MM.1S (cell line): ENCODE results near the gene LMO7.

Source experiments
- DNase-seq: peaks from one replicate; pipeline ENCODE4 v3.0.0-alpha.2; 2015
- H2AFZ ChIP-seq: fragments of 300-600 bp; sonication (generic); 2 replicates; pipeline ENCODE4 v1.6.0; 2016; ENCODE audit warnings: antibody characterized with exemption, low read length
- H3F3A ChIP-seq: fragments of 300-600 bp; sonication (generic); 2 replicates; pipeline ENCODE4 v1.6.1; 2016; ENCODE audit warnings: mild to moderate bottlenecking, antibody characterized with exemption, low read length, moderate library complexity, mixed read lengths; ENCODE audit not compliant: insufficient read depth
- H3K27ac ChIP-seq: fragments of 300-600 bp; sonication (generic); 2 replicates; pipeline ENCODE4 v1.5.1; 2016; ENCODE audit warnings: mild to moderate bottlenecking, low read length
- H3K27me3 ChIP-seq: fragments of 300-600 bp; sonication (generic); replicated peaks from 2 replicates; pipeline ENCODE4 v1.6.0; 2016; ENCODE audit warnings: low read length; ENCODE audit not compliant: insufficient read depth
- H3K36me3 ChIP-seq: fragments of 300-600 bp; sonication (generic); replicated peaks from 2 replicates; pipeline ENCODE4 v1.6.1; 2016; ENCODE audit warnings: mild to moderate bottlenecking, low read length, mixed read lengths; ENCODE audit not compliant: insufficient read depth
- H3K4me1 ChIP-seq: fragments of 300-600 bp; sonication (generic); 2 replicates; pipeline ENCODE4 v1.6.1; 2016; ENCODE audit warnings: low read length, mixed read lengths
- H3K4me2 ChIP-seq: fragments of 300-600 bp; sonication (generic); 2 replicates; pipeline ENCODE4 v1.6.0; 2016; ENCODE audit warnings: low read depth, low read length
- H3K4me3 ChIP-seq: fragments of 300-600 bp; sonication (generic); 2 replicates; pipeline ENCODE4 v1.5.1; 2016; ENCODE audit warnings: low read length, mixed read lengths
- H3K79me2 ChIP-seq: fragments of 300-600 bp; sonication (generic); 2 replicates; pipeline ENCODE4 v1.6.1; 2016; ENCODE audit warnings: mixed run types, low read length, mixed read lengths
- H3K9ac ChIP-seq: fragments of 300-600 bp; sonication (generic); 2 replicates; pipeline ENCODE4 v1.6.1; 2016; ENCODE audit warnings: low read length, mixed read lengths
- H3K9me2 ChIP-seq: fragments of 300-600 bp; sonication (generic); replicated peaks from 2 replicates; pipeline ENCODE4 v1.6.1; 2016; ENCODE audit warnings: mild to moderate bottlenecking, low read length, mixed read lengths; ENCODE audit not compliant: insufficient read depth
- H3K9me3 ChIP-seq: fragments of 300-600 bp; sonication (generic); replicated peaks from 2 replicates; pipeline ENCODE4 v1.6.1; 2016; ENCODE audit warnings: mild to moderate bottlenecking, low read length, mixed read lengths; ENCODE audit not compliant: insufficient read depth
- H4K20me1 ChIP-seq: fragments of 300-600 bp; sonication (generic); 2 replicates; pipeline ENCODE4 v1.6.1; 2016; ENCODE audit warnings: mild to moderate bottlenecking, low read length, moderate library complexity, mixed read lengths; ENCODE audit not compliant: insufficient read depth
- CTCF ChIP-seq: fragments of 300-600 bp; sonication (generic); IDR thresholded peaks from 2 replicates; pipeline ENCODE4 v1.5.1; 2016; ENCODE audit warnings: antibody characterized with exemption, low read length, mixed read lengths
- EZH2 ChIP-seq: fragments of 300-600 bp; sonication (generic); optimal IDR thresholded peaks from 2 replicates; pipeline ENCODE3; 2017; ENCODE audit warnings: low read depth, mild to moderate bottlenecking, antibody characterized with exemption, low read length, mixed read lengths
- EZH2phosphoT487 ChIP-seq: fragments of 300-600 bp; sonication (generic); IDR thresholded peaks from 2 replicates; pipeline ENCODE4 v1.6.1; 2018; ENCODE audit warnings: antibody characterized with exemption, low read length

The LMO7 gene

GRCh38 chr13:75661443-75661842 lies 25.3 kb downstream of the LMO7 start:
- Histone ChIP-seq H4K20me1 (no peaks in the 10 kb centered on the region), H3K27me3 (no peaks in the 10 kb centered on the region), H2AFZ (no peak overlapping the region), H3K9ac (no peak overlapping the region), H3K4me2 (no peak overlapping the region), H3K79me2 (no peaks in the 10 kb centered on the region), H3K9me3 (no peaks in the 10 kb centered on the region), H3K4me1 (no peaks in the 10 kb centered on the region), H3K36me3 (no peaks in the 10 kb centered on the region), H3K4me3 (no peak overlapping the region), H3K27ac (no peak overlapping the region), H3F3A (no peaks in the 10 kb centered on the region), H3K9me2 (no peaks in the 10 kb centered on the region)
- TF ChIP-seq EZH2phosphoT487, result no peak
- TF ChIP-seq EZH2, result no peak
- no peak for TF ChIP-seq CTCF
- no peak for DNase-seq

DNA sequence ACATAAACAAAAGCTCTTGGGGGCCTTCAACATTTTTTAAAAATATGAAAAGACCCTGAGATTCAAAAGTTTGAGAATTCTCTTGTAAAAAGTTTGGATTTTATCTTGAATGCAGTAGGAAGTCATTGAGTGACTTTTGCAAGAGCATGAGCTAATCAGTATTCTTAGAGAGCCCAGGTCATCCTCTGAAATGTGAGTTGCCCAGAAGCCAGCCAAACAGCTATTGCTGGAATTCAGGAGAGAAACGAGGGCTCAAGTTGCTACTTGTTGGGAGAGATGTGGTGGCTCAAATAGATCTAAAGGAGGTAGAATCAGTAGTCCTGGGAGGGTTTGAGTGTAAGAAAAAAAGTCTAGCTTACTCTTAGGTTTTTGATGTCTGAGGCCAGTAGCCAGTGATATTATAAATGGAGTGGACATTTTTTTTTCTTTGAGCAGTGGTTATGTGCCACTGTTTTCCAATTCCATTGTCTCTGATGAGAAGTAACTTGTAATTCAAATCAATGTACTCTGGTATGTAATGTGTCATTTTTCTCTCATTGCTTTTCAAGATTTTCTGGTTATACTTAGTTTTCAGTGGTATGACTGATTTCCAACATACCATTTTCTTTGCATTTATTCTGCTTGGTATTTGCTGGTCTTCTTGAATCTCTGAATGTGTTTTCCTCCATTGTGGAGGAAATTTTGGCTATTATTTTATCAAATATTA lies 30.7 kb downstream of the LMO7 start:
- DNase-seq, result no peak
- Histone ChIP-seq H3K79me2 (no peaks in the 10 kb centered on the region), H3K9me3 (no peaks in the 10 kb centered on the region), H3K4me2 (no peak overlapping the region), H3K9me2 (no peaks in the 10 kb centered on the region), H3F3A (no peaks in the 10 kb centered on the region), H3K4me1 (no peaks in the 10 kb centered on the region), H2AFZ (no peak overlapping the region), H4K20me1 (no peaks in the 10 kb centered on the region), H3K27ac (no peak overlapping the region), H3K9ac (no peak overlapping the region), H3K4me3 (no peak overlapping the region), H3K27me3 (no peaks in the 10 kb centered on the region), H3K36me3 (no peaks in the 10 kb centered on the region)
- no peak for TF ChIP-seq CTCF
- no peak for TF ChIP-seq EZH2
- TF ChIP-seq EZH2phosphoT487, result no peak

GRCh38 chr13:75669706-75670105 lies 33.6 kb downstream of the LMO7 start:
- H3K4me1 ChIP-seq, result no peaks in the 10 kb centered on the region
- TF ChIP-seq EZH2phosphoT487, result no peak
- TF ChIP-seq CTCF, result no peak
- no peak for TF ChIP-seq EZH2
- no peak for DNase-seq

More at GRCh38 chr13:75669706-75670105, 33.6 kb downstream of the LMO7 start:
- Histone ChIP-seq H2AFZ (no peak overlapping the region), H3K9ac (no peak overlapping the region), H3K9me3 (no peaks in the 10 kb centered on the region), H3K27ac (no peak overlapping the region), H3K27me3 (no peaks in the 10 kb centered on the region), H3K79me2 (no peaks in the 10 kb centered on the region), H3K4me2 (no peak overlapping the region), H4K20me1 (no peaks in the 10 kb centered on the region), H3K36me3 (no peaks in the 10 kb centered on the region), H3K9me2 (no peaks in the 10 kb centered on the region), H3F3A (no peaks in the 10 kb centered on the region), H3K4me3 (no peak overlapping the region)
